Putamen (tissue), 1 donor: ENCODE results near the gene NR1I3.
"Not testable (repeated sequence)": the region's sequence is repeated elsewhere in the genome, so short reads cannot be mapped to it uniquely, and the experiment has no call there.

Experiments used
- DNase-seq: peaks from one replicate; pipeline ENCODE4 v3.0.0-alpha.2; 2016; ENCODE audit warnings: low spot score

The NR1I3 gene, protein sequence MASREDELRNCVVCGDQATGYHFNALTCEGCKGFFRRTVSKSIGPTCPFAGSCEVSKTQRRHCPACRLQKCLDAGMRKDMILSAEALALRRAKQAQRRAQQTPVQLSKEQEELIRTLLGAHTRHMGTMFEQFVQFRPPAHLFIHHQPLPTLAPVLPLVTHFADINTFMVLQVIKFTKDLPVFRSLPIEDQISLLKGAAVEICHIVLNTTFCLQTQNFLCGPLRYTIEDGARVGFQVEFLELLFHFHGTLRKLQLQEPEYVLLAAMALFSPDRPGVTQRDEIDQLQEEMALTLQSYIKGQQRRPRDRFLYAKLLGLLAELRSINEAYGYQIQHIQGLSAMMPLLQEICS

DNA sequence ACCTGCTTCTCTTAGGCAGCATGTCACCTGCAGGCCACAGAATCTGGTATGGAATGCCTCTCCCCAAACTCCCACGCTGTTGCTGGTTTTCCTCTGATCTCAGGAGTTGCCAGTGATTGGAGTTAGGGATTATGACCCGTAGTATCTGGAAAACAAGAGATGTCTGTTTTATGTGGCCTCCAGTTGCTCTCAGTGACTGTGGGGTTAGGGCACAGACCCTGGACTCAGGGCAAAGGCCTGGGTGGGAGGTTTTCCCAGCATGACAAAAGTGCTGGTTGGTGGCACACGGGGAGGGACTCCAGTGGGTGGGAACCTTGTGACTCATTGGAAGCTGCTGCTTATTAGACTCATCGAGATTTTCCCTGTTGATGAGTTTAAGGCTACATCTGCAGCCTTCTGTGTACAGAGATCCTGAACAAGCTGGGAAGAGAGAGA is at the start of gene NR1I3:
Gene NR1I3 (minus strand): TSS at position 165 of the 435 bp plus-strand sequence. CDS start 1,638 bp downstream, outside the sequence.
- no peak for DNase-seq

DNA sequence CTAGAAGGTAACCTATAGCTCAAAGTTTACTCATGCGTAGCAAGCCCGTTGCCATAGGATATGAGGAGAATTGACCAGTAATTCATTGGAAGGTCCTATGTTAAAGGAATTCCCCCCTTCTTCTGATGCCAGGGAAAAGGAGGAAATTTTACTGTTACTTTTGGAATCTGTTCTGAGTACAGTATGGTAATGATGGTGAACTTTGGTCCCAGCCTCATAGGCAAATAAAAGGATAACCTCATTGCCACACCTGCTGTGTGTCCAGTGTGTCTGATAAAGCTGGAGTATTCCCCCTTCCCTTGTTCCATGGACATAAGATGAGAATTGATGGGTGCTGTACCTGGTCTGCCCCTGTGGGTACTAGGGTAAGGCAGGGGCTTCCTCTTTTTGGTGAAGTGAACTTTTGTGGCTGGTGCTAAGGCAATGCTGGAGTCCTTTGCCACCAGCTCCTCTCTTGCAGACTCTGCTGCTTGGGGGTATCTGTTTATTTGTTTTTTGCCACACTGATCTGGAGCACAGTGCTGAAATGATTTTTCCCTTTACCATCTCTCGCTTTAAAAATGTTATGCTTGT is 49.6 kb upstream of the NR1I3 start:
- no peak for DNase-seq

DNA sequence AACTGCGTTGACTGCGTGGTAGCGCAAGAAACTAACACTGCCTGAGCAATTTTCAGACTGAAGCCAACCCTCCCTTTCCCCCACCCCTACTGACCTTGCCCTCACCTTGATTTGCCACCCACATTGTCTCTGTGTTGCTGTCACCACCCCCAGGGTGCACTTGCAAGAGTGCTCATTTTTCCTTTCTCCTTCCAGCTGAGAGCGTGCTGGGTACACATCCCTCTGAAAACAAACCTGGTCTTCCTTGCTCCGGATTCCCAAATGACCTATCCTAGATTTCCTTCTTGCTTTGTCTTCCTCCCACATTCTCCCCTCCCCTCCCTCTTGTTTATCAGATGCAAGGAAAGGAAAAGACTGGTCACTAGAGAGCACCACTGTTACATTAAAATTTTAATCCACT is 47.5 kb upstream of the NR1I3 start:
- peak; percentile 46 for DNase-seq

GRCh38 chr1:161285113-161285512 is 47.1 kb upstream of the NR1I3 start:
- no peak for DNase-seq

DNA sequence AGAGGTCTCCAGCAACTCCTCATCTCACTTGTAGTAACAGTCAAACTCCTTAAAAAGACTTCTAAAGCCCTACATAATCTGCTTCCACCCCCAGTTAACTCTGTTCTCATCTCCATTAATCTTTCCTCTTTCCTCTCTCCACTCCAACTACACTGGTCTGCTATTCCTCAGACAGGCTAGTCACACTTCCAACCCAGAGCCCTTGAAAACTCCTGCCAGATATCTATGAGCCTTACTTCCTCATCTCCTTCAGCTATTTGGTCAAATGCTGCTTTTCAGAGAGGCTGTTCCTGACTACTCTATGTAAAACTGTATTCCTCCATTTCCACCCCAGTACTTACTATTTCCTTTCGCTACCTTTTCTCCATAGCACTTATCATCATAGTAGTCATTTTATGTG is 45.0 kb upstream of the NR1I3 start:
- DNase-seq, result no peak

- no peak for DNase-seq
Observed at GRCh38 chr1:161274874-161275273, 36.9 kb upstream of the NR1I3 start.

DNA sequence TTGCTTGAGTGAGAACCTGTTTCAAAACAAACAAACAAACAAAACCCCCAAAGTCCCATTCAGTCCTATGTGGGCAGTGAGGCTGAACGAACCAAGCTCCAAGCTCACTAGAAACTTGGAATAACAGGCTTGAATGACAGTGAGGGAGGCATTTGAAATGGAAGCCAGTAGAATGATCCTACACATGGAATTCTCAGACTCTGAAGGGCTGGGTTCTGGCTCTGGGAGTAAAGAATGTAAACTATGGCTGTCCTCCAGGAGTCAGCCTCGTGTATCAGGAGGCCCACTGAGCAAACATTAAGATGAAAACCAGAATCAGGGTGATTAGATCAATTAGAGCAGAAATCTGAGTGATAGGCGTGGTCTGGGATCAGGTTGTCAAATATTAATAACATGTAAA is 35.4 kb upstream of the NR1I3 start:
- DNase-seq, result no peak

DNA sequence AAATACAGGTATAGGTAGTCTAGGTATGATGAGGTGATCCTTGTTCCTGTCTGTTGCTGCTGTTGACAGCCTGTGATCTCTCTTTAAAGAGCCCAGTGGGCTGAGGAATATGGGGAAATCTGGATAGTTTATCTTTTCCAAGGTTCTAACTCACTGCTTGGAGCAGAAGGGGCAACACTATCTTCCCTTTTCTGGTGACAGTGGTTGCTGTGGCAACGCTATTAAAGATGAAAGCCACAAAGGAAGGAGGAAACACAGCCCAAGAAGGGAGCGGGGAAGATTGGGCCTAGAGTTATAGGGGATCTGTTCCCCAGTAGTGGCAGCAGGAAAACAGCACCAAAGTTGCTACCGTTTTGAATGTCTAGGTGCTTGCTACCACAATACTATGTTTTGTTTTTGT is 29.3 kb upstream of the NR1I3 start:
- DNase-seq, result no peak

GRCh38 chr1:161266836-161267235 is 28.8 kb upstream of the NR1I3 start:
- no peak for DNase-seq

- no peak for DNase-seq
Observed at GRCh38 chr1:161266202-161266601, 28.2 kb upstream of the NR1I3 start.

DNA sequence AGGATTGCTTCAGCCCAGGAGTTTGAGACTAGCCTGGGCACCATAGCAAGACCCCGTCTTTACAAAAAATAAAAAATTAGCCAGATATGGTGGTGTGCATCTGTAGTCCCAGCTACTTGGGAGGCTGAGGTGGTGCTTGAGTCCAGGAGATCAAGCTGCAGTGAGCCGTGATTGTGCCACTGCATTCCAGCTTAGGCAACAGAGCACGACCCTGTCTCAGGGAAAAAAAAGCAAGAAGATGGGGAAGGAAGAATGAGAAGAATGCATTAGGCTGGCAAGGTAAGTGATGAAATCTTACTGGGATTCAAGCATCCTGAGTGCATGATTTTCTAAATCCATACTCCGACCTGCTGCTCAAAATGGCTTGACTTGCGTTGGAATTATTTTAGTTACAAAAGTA is 27.3 kb upstream of the NR1I3 start:
- DNase-seq, result no peak

DNA sequence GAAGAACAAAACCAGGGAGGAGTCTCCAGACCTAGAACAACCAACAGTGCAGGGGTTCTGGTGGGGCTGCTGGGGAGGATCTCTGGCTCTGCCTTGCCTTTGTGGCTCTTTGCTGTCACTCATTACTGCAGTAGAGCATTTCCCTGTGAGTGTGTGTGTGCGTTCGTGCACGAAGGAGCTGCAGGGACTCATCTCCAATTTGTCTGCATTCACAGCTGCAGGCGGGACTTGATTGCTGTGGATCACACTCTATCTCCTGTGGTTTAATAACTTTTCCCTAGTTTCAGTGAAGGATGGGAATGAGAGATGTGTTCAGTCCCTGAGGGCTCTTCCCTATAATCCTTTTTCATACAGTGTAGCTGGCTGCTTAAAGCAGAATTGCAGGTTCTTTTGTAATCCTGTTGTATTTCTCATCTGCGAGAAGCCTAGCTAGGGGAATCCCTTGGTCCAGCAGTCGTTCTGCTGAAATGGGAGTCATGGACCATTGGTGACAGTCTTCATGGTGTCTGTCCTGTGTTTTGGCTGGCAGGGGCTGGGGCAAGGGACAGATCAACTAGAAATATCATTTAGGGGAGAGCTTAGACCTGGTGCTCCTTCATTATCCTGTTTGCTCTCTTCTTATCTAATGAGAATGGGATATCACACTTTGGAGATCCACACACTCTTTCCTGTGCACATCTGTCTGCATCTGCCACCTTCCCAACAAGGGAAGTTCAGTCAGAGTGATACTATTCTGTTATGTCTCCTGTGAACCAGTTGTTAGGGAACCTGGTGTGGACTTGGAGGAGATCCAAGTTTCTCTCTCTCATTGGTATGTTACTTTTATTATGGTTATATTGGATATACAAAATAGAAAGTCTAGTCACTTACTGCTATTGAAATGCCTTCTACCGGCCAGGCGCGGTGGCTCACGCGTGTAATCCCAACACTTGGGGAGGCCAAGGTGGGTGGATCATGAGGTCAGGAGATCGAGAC is 23.5 kb upstream of the NR1I3 start:
- peak; percentile 59 for DNase-seq

- no peak for DNase-seq
Observed at GRCh38 chr1:161260376-161261260, 22.6 kb upstream of the NR1I3 start.

- no peak for DNase-seq
Observed at GRCh38 chr1:161259765-161260164, 21.8 kb upstream of the NR1I3 start.

- no peak for DNase-seq
Observed at GRCh38 chr1:161259345-161259702, 21.3 kb upstream of the NR1I3 start.

GRCh38 chr1:161258439-161259344 is 20.7 kb upstream of the NR1I3 start, which contains the start of gene PCP4L1:
TSS of gene PCP4L1 (plus strand) at chr1:161258745. CDS start at chr1:161258975, 230 bp downstream.
- peak; percentile 85 for DNase-seq

DNA sequence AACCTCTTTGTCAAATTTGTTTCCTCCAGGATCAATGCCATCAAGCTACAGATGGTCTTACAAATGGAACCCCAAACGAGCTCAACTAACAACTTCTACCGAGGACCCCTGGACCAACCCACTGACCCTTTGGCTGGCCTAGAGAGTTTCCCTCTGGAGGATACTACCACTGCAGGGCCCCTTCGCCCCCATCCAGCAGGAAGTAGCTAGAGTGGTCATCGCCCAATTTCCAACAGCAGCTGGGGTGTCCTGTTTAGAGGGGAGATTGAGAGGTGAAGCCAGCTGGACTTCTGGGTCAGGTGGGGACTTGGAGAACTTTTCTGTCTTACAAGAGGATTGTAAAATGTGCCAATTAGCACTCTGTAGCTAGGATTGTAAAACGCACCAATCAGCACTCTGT is 19.1 kb upstream of the NR1I3 start:
- DNase-seq, result not testable (repeated sequence)

- not testable (repeated sequence) for DNase-seq
Observed at GRCh38 chr1:161255955-161256520, 18.0 kb upstream of the NR1I3 start.

- DNase-seq, result not testable (repeated sequence)
Observed at GRCh38 chr1:161255302-161255701, 17.3 kb upstream of the NR1I3 start.

- no peak for DNase-seq
Observed at GRCh38 chr1:161251579-161251978, 13.6 kb upstream of the NR1I3 start.
